GM19025 (cell line): Measurements from ENCODE around the gene TCF25.
"Not testable (repeated sequence)": the region's sequence is repeated elsewhere in the genome, so short reads cannot be mapped to it uniquely, and the experiment has no call there.

ENCODE experiments used
- ATAC-seq: cut with Tn5 transposase; IDR thresholded peaks from one replicate; pipeline ENCODE4 v1.9.1; 2021; ENCODE audit warnings: mild to moderate bottlenecking, low read depth, moderate library complexity; ENCODE audit not compliant: unreplicated experiment

TCF25 gene

DNA sequence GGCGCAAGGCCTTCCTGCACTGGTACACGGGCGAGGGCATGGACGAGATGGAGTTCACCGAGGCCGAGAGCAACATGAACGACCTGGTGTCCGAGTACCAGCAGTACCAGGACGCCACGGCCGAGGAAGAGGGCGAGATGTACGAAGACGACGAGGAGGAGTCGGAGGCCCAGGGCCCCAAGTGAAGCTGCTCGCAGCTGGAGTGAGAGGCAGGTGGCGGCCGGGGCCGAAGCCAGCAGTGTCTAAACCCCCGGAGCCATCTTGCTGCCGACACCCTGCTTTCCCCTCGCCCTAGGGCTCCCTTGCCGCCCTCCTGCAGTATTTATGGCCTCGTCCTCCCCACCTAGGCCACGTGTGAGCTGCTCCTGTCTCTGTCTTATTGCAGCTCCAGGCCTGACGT lies 62.2 kb downstream of the TCF25 start:
- not testable (repeated sequence) for ATAC-seq

GRCh38 chr16:89936034-89936433 lies 62.6 kb downstream of the TCF25 start:
- no peak for ATAC-seq

DNA sequence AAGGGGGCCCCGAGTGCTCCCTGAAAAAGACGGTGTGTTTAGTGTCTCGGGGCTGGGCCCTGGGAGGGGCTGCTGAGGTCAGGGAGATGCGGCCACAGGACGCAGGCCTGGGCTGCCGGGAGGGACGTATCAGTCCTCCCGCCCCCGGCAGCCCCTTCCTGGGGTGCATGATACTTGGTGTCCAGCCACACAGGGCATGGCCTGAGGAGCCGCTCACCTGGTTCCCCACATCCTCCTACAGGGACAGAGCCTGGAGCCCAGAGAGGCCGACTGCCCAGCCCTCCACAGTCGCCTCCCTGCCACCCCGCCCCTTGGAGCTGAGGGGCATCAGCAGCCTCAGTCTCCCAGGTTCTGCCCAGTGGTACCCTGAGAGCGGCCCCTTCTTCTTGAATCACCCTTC lies 63.1 kb downstream of the TCF25 start:
- ATAC-seq, result no peak

GRCh38 chr16:89936981-89937380 lies 63.6 kb downstream of the TCF25 start:
- ATAC-seq, result no peak

DNA sequence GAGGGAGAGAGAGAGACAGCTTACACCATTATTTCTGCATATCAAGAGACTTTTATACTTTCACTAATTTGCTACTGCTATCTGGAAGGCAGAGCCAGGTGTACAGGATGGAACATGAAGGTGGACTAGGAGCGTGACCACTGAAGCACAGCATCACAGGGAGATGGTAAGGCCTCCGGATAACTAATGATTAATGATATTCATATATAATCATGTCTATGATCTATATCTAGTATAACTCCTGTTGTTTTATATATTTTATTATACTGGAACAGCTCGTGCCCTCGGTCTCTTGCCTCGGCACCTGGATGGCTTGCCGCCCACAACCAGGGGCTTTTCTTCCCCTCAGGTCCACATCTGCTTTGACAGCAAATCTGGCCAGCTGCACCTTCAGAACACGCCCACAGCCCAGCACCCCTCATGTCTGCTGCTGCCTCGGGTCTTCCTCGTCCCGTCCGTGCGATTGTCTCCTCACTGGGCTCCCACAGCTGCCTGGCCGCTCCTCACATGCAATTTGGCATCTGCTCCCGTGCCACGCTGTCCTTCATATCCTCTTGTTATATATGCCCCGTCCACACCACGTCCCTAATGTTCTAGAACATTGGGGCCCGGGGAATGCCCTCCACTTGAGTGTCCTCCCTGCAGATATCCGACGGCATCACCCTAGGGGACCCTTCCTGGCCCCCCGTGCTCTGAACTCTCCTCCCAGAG lies 64.9 kb downstream of the TCF25 start:
- no peak for ATAC-seq

GRCh38 chr16:89944773-89945172 lies 71.4 kb downstream of the TCF25 start:
- ATAC-seq, result no peak

GRCh38 chr16:89945654-89946053 lies 72.3 kb downstream of the TCF25 start:
- ATAC-seq, result no peak

- ATAC-seq, result no peak
These were observed 73.1 kb downstream of the TCF25 start for GRCh38 chr16:89946515-89946914.

GRCh38 chr16:89949121-89949742 lies 75.8 kb downstream of the TCF25 start:
- no peak for ATAC-seq

- ATAC-seq, result no peak
These were observed 76.4 kb downstream of the TCF25 start for GRCh38 chr16:89949756-89950155.

- no peak for ATAC-seq
These were observed 78.1 kb downstream of the TCF25 start for GRCh38 chr16:89951509-89951908.

DNA sequence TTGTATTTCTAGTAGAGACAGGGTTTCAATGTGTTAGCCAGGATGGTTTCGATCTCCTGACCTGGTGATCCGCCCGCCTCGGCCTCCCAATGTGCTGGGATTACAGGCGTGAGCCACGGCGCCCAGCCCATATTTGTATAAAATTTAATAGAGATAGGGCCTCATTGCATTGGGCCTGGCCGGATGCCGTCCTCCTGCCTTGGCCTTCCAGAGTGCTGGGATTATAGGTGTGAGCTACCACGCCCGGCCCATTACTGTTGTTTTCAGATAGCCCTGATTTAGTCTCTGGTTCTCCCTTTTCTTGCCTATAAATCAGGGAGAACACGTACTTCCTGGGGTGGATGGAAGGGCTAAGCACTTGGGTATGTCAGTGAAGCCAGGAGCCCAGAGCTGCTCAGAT lies 78.7 kb downstream of the TCF25 start:
- no peak for ATAC-seq

GRCh38 chr16:89952551-89952950 lies 79.2 kb downstream of the TCF25 start:
- no peak for ATAC-seq

GRCh38 chr16:89953671-89954406 lies 80.4 kb downstream of the TCF25 start:
- ATAC-seq, result no peak

- no peak for ATAC-seq
These were observed 81.1 kb downstream of the TCF25 start for GRCh38 chr16:89954462-89954861.

- ATAC-seq, result no peak
These were observed 81.8 kb downstream of the TCF25 start for GRCh38 chr16:89955001-89955685.

GRCh38 chr16:89956505-89957215 lies 83.3 kb downstream of the TCF25 start:
- no peak for ATAC-seq

- no peak for ATAC-seq
These were observed 83.9 kb downstream of the TCF25 start for GRCh38 chr16:89957216-89957785.

DNA sequence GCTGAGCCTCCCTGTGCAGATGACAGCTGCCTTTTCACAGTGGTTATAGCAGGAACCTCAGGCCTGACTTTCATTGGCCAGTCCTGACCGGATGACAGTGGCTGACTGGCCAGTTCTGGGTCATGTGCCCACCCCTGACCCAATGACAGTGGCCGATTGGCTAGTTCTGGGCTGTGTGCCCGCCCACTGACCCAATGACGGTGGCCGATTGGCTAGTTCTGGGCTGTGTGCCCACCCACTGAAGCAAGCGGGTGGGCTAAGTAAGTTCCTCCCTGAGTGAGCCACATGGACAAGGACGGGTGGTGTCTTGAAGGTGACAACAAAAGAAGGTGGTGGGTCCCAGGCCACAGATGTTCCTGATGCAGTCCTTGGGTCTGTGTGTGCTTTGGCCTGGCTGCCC lies 84.7 kb downstream of the TCF25 start:
- ATAC-seq, result no peak

- no peak for ATAC-seq
These were observed 85.2 kb downstream of the TCF25 start for GRCh38 chr16:89958596-89958995.
